ENCODE measurements around the gene DARS1.
"Not testable (repeated sequence)": the region's sequence is repeated elsewhere in the genome, so short reads cannot be mapped to it uniquely, and the experiment has no call there.

DARS1 gene

DNA sequence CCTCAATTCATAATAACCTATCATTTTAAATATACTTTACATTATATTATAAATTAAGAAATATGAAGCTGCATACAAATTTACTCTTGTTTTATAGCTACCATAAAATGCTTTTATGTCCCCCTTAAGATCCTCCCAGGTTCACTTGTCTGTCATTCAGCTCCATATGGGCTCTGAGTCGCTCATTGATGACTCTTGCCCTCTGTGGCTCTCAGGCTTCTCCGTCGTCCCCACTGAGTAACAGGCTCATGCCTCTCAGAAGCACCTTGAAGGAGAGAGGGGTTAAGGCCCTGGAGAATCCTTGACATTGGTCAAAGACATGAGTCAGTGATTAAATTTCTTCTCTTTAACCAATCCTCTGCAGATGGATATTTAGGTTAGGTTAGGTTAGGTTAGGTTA, 103.0 kb downstream of the DARS1 start:
- no peak for DNase-seq (ENCODE audit: low spot score)

GRCh38 chr2:135876770-135877169, 108.7 kb downstream of the DARS1 start:
- not testable (repeated sequence) for DNase-seq (ENCODE audit: low spot score)

- DNase-seq (ENCODE audit: low spot score), result peak; percentile 98
Observed at GRCh38 chr2:135876066-135876711, 109.2 kb downstream of the DARS1 start, which contains the start of gene MCM6. MCM6 (minus strand) TSS chr2:135876443; CDS start chr2:135876365, 78 bp downstream.

GRCh38 chr2:135875491-135876065, 109.8 kb downstream of the DARS1 start:
- DNase-seq (ENCODE audit: low spot score), result peak; percentile 23

- DNase-seq (ENCODE audit: low spot score), result no peak
Observed at GRCh38 chr2:135874777-135875365, 110.6 kb downstream of the DARS1 start.

DNA sequence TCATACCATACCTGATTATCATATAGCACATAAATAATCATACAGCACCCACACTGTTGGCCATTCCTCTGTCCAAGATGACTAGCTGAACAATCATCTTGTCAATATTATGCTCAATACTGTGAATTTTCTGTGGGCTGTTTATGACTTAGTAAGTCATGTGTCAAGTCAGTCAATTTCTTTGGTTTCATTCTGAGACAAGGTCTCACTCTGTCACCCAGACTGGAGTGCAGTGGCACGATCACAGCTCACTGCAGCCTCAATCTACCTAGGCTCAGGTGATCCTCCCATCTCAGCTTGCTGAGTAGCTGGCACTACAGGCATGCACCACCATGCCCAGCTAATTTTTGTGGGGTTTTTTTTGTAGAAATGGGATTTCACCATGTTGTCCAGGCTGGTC, 114.9 kb downstream of the DARS1 start:
- DNase-seq (ENCODE audit: low spot score), result no peak

- no peak for DNase-seq (ENCODE audit: low spot score)
Observed at GRCh38 chr2:135863233-135863632, 122.2 kb downstream of the DARS1 start.

GRCh38 chr2:135862718-135863117, 122.7 kb downstream of the DARS1 start:
- no peak for DNase-seq (ENCODE audit: low spot score)
